ENCODE measurements around the gene C3orf22. TPM values are rescaled to one million over a fixed set of nuclear protein-coding genes. Genes with fewer than 3 reads are reported as not detected.

Gene C3orf22
- total and polyA plus RNA-seq, 9 of the 15 experiments (the other 6 are each of a cell fraction or from before 2014, with no cell fraction given), result not detected

DNA sequence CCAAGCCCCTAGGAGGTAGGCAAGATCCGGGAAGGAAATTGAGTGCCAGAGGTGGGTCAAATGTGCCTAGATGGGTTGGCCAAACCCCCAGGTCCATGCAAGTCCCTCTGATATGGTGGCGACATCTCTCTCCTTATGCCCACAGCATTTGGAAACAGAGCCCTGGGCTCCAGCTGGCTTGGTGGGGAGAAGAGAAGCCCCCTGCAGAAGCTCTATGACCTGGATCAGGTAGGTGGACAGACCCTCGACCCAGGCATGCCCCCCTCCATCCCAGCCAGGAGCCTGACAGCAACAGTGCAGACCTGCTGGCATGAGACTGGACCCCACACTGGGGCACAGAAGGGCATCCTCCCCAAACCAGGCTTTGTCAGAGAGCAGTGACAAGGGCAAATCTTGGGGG, 22.6 kb downstream of the C3orf22 start:
- FAIRE-seq (no peak), ATAC-seq (no peak), DNase-seq (ENCODE audit: extremely low read depth in 1 of 4, low spot score in 3 of 4) (no peak)
- CTCF ChIA-PET (ENCODE audit: low intra/inter-chr PET ratio), result no interaction called here
- no peak overlapping the region for H3K4me2 ChIP-seq (ENCODE audit: insufficient read depth, low read length)
- H3K9ac ChIP-seq (ENCODE audit: insufficient read depth in 1 of 2, low read depth in 2 of 2, low read length in 2 of 2), result no peak overlapping the region
- H2AFZ ChIP-seq (ENCODE audit: low read depth, low read length), result no peak overlapping the region
- BruUV-seq (replicated peaks), result no TSS peak
- intact Hi-C loops (cut with micrococcal nuclease), result no loop called here
- no peak overlapping the region for H3K4me3 ChIP-seq
- in situ Hi-C loops (cut with MboI), result no loop called here
- H3K9me1 ChIP-seq (ENCODE audit: control insufficient read depth, insufficient read depth, low read length), result no peaks in the 10 kb centered on the region
- peaks cover 11 to 15% of the 10 kb centered on the region in 2 experiments for H3K4me1 ChIP-seq (replicated peaks in 1 of 2; ENCODE audit: control insufficient read depth in 2 of 2, insufficient read depth in 2 of 2, low read length in 2 of 2)
- no peaks in the 10 kb centered on the region for H3K79me2 ChIP-seq (ENCODE audit: control insufficient read depth, insufficient read depth, low read length)
- peaks cover 2% of the 10 kb centered on the region for H3K9me3 ChIP-seq (replicated peaks; ENCODE audit: control insufficient read depth, insufficient read depth, low read depth, low read length)
- WGBS (ENCODE audit: insufficient coverage, low coverage, missing lambda C conversion rate), result 0% methylated on average over 3 of the region's 3 CpGs
- no peaks in the 10 kb centered on the region for H3K36me3 ChIP-seq (ENCODE audit: control insufficient read depth, insufficient read depth, low read length)
- H4K20me1 ChIP-seq (replicated peaks; ENCODE audit: control insufficient read depth, insufficient read depth, low read length), result no peaks in the 10 kb centered on the region
- POLR2A ChIA-PET, result no interaction called here
- peaks cover 0 to 6% of the 10 kb centered on the region in 2 experiments; a peak in 1 of 5 replicates for H3K27me3 ChIP-seq (ENCODE audit: control insufficient read depth in 2 of 2, insufficient read depth in 2 of 2, low read length in 2 of 2)
- TF ChIP-seq ZNF717 (CRISPR knock-in tag; IDR thresholded peaks at IDR 0.05) (no peak), FOXO4 (CRISPR knock-in tag; IDR thresholded peaks at IDR 0.05) (no peak), HDAC1 (IDR thresholded peaks at IDR 0.05) (no peak), NUFIP1 (IDR thresholded peaks at IDR 0.05; ENCODE audit: partially characterized antibody) (no peak), THRB (CRISPR knock-in tag; conservative IDR thresholded peaks at IDR 0.05) (no peak), ZFPM2 (CRISPR knock-in tag; IDR thresholded peaks at IDR 0.05) (no peak), ZSCAN29 (IDR thresholded peaks at IDR 0.05) (no peak), BMI1 (IDR thresholded peaks at IDR 0.05; ENCODE audit: low read length) (no peak), ZFP91 (CRISPR knock-in tag; IDR thresholded peaks at IDR 0.05) (no peak), ZMIZ1 (IDR thresholded peaks at IDR 0.05; ENCODE audit: low read depth in 2 of 2, low read length in 2 of 2) (no peak), HDAC3 (IDR thresholded peaks at IDR 0.05; ENCODE audit: borderline replicate concordance, partially characterized antibody) (no peak)
- no peak overlapping the region for H3K27ac ChIP-seq (ENCODE audit: extremely low read depth, low read depth, low read length)

All from K562 (cell line).